CD4-positive, alpha-beta T cell treated with Interleukin-10 for 1 hour (primary cell): ENCODE measurements around the gene AVPR1B.
"Not testable (repeated sequence)": the region's sequence is repeated elsewhere in the genome, so short reads cannot be mapped to it uniquely, and the experiment has no call there.

Source experiments
- DNase-seq: peaks from one replicate; pipeline ENCODE4 v3.0.0-alpha.2; 2020

AVPR1B gene

GRCh38 chr1:206080026-206080820, 37.0 kb downstream of the AVPR1B start:
- DNase-seq = no peak

- no peak for DNase-seq
These were observed 38.1 kb downstream of the AVPR1B start for GRCh38 chr1:206079135-206079534.

- DNase-seq = no peak
These were observed 41.1 kb downstream of the AVPR1B start for GRCh38 chr1:206075786-206076755.

GRCh38 chr1:206074839-206075238, 42.3 kb downstream of the AVPR1B start:
- DNase-seq = no peak

GRCh38 chr1:206070627-206071304, 46.4 kb downstream of the AVPR1B start:
- DNase-seq = no peak

- DNase-seq = no peak
These were observed 48.9 kb downstream of the AVPR1B start for GRCh38 chr1:206068314-206068713.

GRCh38 chr1:206067486-206068227, 49.5 kb downstream of the AVPR1B start:
- DNase-seq = no peak

- DNase-seq = no peak
These were observed 50.6 kb downstream of the AVPR1B start for GRCh38 chr1:206066479-206067171.

GRCh38 chr1:206065547-206066145, 51.5 kb downstream of the AVPR1B start:
- no peak for DNase-seq

- not testable (repeated sequence) for DNase-seq
These were observed 52.7 kb downstream of the AVPR1B start for GRCh38 chr1:206064501-206064900.

GRCh38 chr1:206064001-206064400, 53.2 kb downstream of the AVPR1B start:
- not testable (repeated sequence) for DNase-seq

GRCh38 chr1:206062464-206062863, 54.7 kb downstream of the AVPR1B start:
- no peak for DNase-seq

- no peak for DNase-seq
These were observed 56.3 kb downstream of the AVPR1B start for GRCh38 chr1:206060844-206061243.
